HG03280 (cell line): ENCODE measurements around the gene YIPF5.

ENCODE experiments used
- ATAC-seq: cut with Tn5 transposase; IDR thresholded peaks from one replicate; pipeline ENCODE4 v1.9.1; 2021; ENCODE audit warnings: mild to moderate bottlenecking, moderate library complexity; ENCODE audit not compliant: unreplicated experiment

The YIPF5 gene

DNA sequence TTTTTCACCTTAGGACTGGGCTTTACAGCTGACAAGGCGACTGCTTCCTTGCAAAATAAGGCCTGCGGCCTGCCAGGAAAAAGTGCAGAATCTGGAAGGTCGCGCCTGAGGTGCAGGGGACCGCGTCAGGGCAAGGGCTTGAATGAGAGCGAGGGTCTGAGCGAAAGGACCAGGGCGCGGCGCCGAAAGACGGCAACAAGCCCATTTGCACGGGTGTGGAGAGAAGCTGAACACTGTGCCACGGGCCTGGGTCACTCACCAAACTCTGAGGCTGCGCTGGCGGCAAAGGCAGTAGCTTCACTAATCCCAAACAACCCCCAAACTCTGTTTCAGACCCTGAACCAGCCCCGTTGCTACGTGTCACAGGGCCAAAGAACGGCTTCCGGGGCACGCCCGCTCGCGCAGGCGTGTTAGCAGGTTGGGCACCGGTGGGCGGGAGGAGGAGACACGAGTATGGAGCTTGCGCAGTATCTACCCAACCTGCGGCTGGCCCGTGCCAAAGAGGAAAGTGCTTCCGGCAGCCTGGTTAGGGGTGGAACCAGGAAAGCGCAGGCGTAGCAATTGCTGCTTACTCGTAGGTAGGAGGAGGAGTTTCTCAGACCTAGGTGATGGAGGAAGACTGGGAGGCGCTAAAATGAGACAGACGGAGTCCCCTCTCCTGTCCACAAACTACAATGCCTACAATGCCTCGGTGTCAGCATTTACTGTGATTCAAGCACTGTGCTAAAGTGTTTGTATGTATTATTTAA lies at the start of gene YIPF5, which contains the start of gene KCTD16:
Gene YIPF5, minus strand, starts transcription at position 384 of the 749 bp plus-strand sequence. CDS start 704 bp downstream, outside the sequence.
Gene KCTD16, plus strand, starts transcription at position 598 of the 749 bp plus-strand sequence.
- ATAC-seq: peak; percentile 99

DNA sequence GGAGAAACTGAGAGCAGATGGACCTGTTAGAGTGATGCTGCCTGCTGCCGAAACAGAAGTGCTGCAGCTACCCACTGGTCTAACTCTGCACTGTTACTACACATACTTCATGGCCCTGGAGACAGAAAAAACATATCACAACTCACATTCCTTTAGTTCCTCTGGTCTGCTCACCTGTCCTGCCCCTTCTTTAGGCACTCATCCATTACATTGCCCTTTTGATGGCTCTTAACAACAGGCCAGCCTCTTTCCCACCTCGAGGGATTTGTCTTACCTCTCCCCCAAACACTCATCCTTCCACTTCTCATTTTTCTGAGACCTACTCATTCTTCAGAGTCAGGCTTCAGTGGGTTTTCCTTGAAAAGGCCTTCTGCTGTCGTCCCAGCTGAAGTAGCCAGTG lies 49.4 kb upstream of the YIPF5 start:
- no peak for ATAC-seq

DNA sequence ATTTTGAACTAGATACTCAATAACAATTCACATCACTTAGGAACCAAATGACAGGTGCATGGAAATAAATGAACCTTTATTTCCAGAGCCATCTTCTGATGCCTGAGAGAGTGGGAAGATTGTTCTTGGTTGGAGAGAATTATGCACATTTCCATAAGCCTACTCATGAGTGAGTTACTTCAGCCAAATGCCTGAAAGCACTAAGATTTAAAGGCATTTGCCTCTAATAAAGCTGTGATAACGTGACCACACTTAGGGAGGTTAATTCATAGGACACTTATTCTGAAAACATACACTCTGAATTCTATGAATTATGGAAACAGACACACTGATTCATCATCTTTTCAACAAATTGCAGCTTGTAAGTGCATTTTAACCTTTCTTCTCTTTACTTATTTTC lies 40.2 kb upstream of the YIPF5 start:
- no peak for ATAC-seq

DNA sequence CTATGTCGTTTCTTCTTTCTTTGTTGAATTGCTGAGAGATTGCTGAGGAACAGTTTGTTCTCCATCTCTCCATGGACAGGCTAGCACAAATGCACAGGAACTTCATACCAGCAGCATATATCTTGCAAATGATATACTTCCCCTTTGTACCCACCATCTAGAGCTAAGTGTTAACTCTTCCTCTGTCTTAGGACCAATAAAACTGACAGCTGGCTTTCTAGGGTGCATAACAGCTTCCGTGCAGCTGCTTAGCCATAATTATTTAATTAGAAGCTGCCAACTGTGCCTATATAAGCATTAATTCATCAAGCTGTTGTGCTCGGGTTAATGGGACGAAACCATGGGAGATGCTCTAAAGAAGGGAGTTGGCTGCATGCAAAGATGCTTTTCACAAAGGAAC lies 38.9 kb upstream of the YIPF5 start:
- no peak for ATAC-seq

DNA sequence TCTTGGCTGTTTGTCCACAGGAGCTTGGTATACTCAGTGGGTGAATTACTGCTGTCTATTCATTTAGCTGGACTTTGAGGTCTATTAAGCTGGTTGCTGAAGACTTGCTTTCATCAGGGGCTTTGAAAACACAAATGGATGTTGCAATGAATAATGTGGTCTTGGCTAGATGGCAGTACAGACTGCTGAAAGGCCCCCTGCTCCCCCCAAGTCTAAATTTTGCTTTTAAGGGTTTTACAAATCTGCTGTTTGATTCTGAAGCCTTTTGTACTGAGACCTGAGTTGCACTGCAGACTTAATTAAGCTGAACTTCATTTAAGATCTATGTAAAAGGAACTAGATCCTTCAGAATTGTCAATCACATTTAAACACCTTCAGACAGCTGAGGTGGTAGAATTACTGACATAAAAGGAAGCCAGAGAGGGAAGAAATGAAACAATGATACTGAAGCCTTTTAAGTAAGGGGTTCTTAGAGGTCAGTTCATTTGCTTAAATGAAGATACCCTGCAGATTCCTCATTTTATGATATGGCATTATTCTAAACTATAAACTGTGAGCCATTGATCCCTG lies 37.5 kb upstream of the YIPF5 start:
- ATAC-seq: no peak

DNA sequence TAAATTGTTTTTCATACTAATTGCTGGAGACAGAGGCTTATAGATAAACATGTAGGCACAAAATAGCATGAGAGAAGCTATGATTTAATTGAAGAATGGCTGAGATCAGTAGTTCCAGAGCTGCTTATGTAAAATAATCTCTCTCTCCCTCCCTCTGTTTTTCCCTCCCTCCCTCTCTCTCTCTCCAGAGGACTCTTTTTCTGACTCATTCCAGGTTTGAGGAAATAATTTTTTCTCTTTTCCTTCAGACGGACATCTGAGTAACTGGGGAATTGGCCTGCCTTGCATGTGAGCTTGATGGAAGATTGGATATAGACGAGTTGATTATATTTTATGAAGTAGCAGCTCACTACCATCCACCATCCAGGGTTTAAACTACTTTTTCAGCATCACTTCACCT lies 35.7 kb upstream of the YIPF5 start:
- ATAC-seq: no peak

DNA sequence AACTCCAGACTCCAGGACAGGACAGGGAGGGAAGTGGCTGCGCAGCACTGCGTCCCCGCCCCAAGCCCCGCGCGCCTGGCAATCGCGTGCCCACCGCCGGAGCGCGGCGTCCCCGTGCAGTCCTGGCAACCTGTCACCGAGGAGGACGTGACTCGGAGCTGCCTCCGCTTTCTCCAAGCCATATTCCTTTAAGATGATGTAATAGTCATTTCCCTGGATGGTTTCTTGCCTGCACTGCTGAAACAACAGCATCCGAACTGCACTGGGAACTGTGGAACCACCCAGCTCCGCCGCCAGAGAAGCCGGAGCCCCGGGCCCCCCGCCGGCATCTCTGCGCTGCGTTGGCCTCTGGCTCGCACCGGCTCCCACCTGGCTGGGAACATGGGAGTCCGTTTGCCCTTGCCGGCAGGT lies 34.7 kb upstream of the YIPF5 start:
- no peak for ATAC-seq

DNA sequence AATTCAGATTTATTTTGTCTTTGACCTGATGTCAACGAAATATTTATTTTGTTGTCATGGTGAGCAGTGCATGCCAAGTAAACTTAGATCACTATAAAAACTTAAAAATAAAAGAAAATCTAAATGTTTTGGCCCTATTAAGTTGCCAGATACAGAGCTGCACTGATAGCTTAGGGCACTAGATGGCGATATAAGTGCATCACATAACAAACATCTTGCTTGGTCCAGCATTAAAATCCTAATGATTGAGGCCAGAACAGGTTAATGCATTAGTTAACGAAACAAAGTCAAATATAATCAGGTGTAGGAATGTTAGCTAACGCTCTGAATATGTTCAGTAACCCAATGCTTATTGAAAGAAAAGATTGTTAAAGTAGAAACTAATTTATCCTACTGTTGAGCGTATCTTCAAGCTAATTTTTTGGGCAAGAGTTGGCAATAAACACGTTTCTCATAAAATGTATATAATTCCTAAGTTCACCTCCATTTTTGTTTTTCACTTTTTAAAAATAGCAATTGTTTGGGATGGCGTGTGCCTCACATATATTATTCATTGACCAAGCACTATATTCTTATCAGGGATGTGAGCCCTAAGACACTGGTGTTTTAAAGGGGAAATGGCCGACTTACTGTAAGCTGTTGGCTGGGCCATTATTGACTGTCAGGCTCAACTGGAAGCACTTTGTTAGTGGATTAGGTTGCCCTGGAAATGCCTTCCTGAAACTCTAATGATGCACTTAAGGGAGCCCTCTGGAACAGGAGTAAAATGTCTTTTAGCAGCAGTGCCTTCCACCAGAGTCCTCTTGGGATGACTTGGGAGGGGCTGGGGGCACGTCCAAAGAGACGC lies 33.5 kb upstream of the YIPF5 start:
- peak; percentile 82 for ATAC-seq

DNA sequence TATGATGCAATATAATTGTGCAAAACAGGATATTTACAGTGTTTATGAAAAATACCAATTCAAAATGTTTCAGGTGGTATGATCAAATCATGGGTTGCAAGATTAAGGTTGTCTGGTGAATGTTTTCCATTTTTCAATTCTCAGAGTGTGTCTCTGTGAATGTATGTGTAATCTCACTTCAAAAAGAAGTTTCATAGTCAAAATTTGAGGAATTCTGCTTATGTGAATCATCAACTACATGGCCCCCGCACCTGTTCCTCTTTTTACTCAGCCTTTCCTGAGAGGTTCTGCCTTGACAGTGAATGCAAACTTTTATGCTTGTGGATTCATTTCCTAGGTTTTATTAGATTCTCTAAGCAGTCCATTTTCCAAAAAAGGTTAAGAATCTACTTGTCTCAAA lies 32.3 kb upstream of the YIPF5 start:
- no peak for ATAC-seq

DNA sequence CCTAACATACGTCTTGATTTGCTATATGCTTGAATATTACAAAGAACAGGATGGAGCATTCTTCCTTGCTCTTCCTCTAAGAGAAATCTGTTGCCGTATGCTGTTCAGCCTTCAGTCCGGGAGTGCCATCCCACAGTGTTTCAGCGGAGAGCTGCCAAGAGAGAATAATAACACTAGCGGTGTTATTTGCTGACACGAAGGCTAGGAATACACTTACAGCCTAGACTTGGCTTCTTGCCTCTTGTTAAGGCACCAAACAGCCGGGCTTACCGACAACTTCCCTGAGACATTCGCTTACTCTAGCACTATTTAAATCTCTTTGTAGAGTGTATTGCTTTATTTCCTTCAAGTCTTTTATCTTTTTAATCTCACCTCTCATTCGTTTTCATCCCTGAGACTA lies 31.6 kb upstream of the YIPF5 start:
- ATAC-seq: no peak

DNA sequence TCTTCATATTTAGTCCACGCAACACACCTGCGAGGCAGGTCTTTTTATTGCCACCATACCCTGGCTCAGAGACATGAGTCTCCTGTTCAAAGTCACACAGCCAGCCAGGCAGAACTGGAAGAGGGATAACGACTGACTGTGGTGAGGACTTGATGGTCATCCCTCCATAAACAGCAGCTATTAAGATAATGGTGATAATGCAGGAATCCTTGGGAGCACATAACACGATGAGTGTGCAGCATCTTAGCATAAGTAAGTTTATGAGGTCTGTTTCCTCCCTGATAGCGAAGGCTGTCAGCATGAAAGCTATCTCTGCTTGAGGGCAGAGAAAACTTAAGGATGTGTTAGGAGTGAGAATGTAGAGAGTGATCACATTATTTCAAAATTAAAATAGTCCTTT lies 31.1 kb upstream of the YIPF5 start:
- no peak for ATAC-seq

DNA sequence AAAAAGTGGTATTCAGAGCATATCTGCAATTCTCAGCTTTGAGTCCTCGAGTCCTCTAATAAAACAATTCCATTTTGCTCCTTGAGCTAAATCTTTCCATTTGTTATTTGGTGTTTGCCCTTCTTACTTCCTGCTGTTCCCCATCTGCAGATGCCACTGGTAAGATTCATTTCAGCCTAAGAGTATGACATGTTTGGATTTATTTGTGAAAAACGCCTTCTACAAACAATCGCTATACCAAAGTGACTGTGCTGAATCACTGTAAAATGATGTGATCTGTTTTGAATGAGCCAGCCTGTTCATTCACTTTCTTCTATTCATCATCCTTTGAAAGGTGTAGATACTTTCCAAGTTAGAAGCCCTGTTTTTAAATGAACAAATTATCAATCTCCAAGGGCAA lies 27.9 kb upstream of the YIPF5 start:
- ATAC-seq: no peak

DNA sequence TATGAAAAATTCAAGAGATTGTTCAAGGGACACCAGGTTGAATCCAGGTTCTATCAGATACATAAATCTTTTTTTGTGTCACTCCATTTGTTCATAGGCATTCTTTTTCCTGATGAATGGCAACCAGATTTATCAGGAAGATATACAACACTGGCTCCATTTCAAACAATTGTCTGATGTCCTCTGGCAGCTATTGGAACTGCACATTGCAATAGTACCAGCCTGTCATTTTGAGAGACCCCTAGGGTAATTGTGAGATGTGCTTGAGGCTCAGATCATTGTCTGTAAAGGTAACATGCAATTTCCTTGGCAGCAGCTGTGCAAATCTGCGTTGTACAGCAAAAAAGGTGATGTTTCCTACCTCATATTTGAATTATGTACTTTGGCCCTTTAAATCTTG lies 26.2 kb upstream of the YIPF5 start:
- ATAC-seq: no peak

DNA sequence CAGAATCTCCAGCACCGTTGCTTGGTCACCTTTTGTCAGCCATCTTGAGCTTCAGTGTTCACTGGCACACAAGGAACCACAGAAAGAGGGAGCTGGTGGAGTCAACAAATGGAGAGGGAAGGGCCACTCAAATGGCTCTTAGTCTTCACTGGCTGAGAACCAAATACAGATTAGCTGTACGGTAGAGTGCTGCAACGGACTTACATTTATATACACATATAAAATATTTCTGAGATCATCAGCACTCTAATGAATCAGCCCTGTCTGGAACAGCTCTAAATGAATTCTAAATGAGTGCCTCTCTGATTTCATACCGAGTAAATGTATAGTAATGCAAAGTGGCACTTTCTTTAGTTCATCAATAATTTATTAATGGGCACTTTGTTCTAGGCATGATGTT lies 25.0 kb upstream of the YIPF5 start:
- ATAC-seq: no peak

DNA sequence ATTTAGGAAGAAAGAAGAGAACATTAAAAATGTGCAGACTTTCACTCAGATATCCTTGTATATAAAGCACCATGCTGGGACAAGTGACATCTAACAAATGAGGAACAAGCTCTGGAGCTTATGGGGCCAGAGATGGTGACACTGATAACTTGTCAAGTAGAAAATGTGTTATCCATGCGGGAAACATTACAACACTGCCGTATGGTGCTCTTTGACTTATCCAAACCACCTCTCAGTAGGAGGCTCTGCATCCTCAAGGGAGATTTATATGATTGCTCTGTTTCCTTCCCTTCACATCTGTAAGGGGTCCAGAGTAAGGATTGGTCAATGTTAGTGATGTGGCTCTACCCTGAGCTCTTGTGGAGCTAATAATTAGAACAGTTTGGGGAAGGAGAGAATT lies 23.7 kb upstream of the YIPF5 start:
- ATAC-seq: no peak

DNA sequence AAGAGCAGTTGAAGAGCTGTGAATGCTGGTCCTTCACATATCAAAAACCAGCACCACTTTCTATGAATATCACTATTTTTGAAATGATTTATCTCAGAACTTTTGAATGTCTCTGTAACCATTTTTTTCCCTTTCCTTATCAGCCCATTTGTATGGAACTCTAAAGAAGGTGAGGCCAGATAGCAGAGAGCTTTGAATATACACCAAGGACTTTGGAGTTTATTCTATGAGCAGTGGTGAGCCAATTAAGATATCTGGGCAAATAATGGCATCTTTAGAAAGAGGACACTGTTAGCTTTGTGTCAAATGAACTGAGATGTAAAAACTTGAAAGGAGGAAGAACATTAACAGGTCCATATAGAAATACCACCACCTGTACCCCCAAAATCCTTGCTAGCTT lies 22.2 kb upstream of the YIPF5 start:
- no peak for ATAC-seq

DNA sequence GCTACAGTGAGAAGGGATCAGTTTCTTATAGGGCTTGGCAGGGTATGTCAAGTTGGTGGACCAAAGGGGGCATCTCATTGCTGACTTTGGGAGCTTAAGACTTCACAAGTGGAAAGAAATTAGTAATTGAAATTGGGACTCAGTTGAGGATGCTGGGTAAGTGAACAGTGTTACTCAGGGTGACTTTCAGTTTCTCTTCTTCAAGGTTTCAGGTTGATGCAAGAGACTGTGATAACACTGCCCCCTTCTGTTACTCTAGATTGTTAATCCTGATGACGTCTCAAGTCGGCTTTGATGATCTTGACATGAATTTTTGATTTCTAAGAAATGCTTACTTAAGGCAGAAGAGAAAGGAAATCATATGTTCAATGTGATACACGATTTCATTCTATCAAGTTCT lies 21.5 kb upstream of the YIPF5 start:
- peak; percentile 92 for ATAC-seq

DNA sequence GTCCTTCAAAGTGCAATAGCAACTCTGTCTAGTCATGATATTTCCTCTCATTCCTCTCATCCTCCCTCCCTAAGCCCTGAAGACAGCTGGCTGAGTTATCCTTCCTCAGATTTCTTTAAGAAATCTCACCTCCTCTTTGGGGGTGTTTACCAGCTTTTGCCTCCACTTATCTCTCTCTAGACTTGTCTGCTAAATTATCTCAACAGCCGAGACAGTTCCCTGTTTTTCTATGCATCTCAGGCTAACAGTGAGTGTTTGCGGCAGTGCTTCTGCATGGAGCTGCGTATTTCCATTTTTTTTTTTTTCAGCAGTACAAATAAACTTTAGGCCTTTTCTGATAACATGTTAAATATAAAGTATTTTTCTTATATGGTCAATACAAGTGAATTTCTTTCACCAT lies 21.1 kb upstream of the YIPF5 start:
- ATAC-seq: no peak

DNA sequence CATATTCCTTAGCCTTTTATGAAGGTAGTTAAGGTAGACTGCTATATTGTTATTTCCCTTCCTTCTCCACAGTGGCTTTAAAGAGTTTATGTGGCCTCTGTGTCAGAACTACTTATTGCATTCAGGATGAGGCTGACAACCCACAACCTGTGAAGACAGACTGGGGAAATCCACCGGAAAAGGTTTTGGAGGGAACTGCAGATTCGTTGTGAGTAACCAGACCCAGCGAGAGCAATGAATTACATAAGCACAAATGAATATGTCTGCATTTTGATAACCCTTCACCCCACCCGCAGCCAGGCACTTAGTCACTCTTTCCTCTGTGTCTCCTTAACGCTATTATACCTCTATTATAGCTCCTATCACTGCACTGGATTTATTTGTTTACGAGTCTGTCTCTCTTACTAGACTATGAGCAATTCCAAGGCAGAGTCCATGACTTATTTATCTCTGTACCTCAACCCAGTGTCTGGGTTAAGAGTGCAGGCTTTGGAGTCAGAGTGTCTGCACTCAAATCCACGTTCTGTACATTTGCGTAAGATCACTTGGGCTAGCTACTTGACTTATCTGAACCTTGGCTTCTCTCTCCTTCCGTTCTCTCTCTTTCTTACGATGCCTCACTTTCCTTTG lies 19.5 kb upstream of the YIPF5 start:
- ATAC-seq: peak; percentile 35

DNA sequence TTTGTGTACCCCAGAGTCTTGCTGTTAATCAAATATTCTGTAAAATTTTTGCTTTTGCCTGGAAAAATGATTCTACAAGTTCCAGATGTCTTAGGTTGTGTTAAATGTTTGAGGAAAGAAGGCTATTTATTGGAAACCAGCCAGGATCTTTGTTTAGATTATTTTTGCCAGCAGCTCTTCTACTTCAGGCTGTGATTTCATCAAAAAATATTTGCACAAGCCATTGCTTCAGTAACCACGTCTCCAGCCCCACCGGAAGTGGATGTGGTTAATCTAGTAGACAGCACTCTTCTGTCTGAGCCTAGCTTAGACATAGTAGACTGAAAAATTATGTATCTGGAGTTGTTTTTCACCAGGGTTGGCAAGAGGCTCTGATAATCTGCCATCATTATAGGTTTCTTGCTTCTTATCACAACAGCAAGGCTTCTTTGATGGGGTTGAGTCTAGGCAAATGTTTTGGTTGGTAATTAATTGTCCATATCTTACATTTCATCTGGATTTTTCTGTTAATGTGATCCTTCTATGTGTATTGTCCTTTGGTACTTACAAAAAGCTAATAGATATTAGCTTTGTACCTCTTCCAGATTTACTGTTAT lies 17.3 kb upstream of the YIPF5 start:
- ATAC-seq: peak; percentile 65
